ENCODE data around the gene HCST. TPM values are rescaled to one million over a fixed set of nuclear protein-coding genes. Genes with fewer than 3 reads are reported as not detected.

Gene HCST
- total and polyA plus RNA-seq, 2 of the 13 experiments (the other 11 are each of a cell fraction or from before 2014, with no cell fraction given) = 0.24 to 1.2 TPM

GRCh38 chr19:35868823-35869326 lies 33.5 kb upstream of the HCST start:
- TF ChIP-seq ZNF574 (CRISPR knock-in tag; IDR thresholded peaks at IDR 0.05) = no peak
- 0 out of 2 replicates have a peak, but pooled peaks have one; percentile 15 for TF ChIP-seq ZFX (CRISPR knock-in tag; IDR thresholded peaks at IDR 0.05; ENCODE audit: low read depth)
- 0 out of 2 replicates have a peak, but pooled peaks have one; percentile 15 for TF ChIP-seq ZNF563 (CRISPR knock-in tag; IDR thresholded peaks at IDR 0.05)
- 0 out of 2 replicates have a peak, but pooled peaks have one; percentile 7 for TF ChIP-seq MTA1 (CRISPR knock-in tag; IDR thresholded peaks at IDR 0.05; ENCODE audit: borderline replicate concordance)
- TF ChIP-seq ZNF75D (CRISPR knock-in tag; IDR thresholded peaks at IDR 0.05; ENCODE audit: borderline replicate concordance) = no peak
- no peak for TF ChIP-seq ZNF546 (CRISPR knock-in tag; conservative IDR thresholded peaks at IDR 0.05)
- no peak for TF ChIP-seq ZNF513 (CRISPR knock-in tag; conservative IDR thresholded peaks at IDR 0.05)
- Histone ChIP-seq H3K9ac (ENCODE audit: insufficient read depth, low read depth, low read length) (no peak overlapping the region), H3K27me3 (ENCODE audit: control insufficient read depth in 1 of 2, insufficient read depth in 2 of 2, low read length in 2 of 2) (no peaks in the 10 kb centered on the region; a peak in 2 of 5 replicates), H3K4me3 (replicated peaks in 1 of 3; ENCODE audit: insufficient read depth in 1 of 3, low read depth in 2 of 3, low read length in 3 of 3) (peak overlapping the region; percentile 43 to 52 (median 47); a peak in 4 of 6 replicates), H4K20me1 (ENCODE audit: insufficient read depth, low read length) (no peaks in the 10 kb centered on the region), H3K9me3 (ENCODE audit: low read length) (no peaks in the 10 kb centered on the region), H3K4me1 (ENCODE audit: insufficient read depth, low read length) (peaks cover 16% of the 10 kb centered on the region), H3K79me2 (ENCODE audit: insufficient read depth, low read length) (no peaks in the 10 kb centered on the region), H3K36me3 (replicated peaks in 1 of 2; ENCODE audit: control insufficient read depth in 1 of 2, insufficient read depth in 2 of 2, low read length in 2 of 2) (no peaks in the 10 kb centered on the region), H3K27ac (ENCODE audit: extremely low read length, insufficient read depth, low read length) (no peak overlapping the region), H2AFZ (ENCODE audit: low read length) (no peak overlapping the region), H3K4me2 (ENCODE audit: low read depth, low read length) (peak overlapping the region; percentile 61)
- intact Hi-C loops (cut with micrococcal nuclease; ENCODE audit: unreplicated experiment) = no loop called here
- WGBS (ENCODE audit: low lambda C conversion rate) = 0% methylated on average over 4 of the region's 15 CpGs
- in situ Hi-C loops (cut with HindIII; ENCODE audit: extremely low pct_ligation_motif_present, low pct_unique_long_range_greater_than_20kb) = no loop called here
- ChIA-PET POLR2A (no interaction called here), CTCF (ENCODE audit: low intra/inter-chr PET ratio, low total read pairs) (no interaction called here)
- BruUV-seq (replicated peaks) = no TSS peak
- DNase-seq (ENCODE audit: low spot score) (no peak), ATAC-seq (peak; percentile 13; the same call in 2 of the 3 replicates), FAIRE-seq (no peak)
